GM18511 (cell line): ENCODE data around the gene GLRX3.
"Not testable (repeated sequence)": the region's sequence is repeated elsewhere in the genome, so short reads cannot be mapped to it uniquely, and the experiment has no call there.

Experiments used
- ATAC-seq: cut with Tn5 transposase; IDR thresholded peaks from one replicate; pipeline ENCODE4 v1.9.1; 2021; ENCODE audit warnings: mild to moderate bottlenecking, moderate library complexity; ENCODE audit not compliant: unreplicated experiment

GLRX3 gene

DNA sequence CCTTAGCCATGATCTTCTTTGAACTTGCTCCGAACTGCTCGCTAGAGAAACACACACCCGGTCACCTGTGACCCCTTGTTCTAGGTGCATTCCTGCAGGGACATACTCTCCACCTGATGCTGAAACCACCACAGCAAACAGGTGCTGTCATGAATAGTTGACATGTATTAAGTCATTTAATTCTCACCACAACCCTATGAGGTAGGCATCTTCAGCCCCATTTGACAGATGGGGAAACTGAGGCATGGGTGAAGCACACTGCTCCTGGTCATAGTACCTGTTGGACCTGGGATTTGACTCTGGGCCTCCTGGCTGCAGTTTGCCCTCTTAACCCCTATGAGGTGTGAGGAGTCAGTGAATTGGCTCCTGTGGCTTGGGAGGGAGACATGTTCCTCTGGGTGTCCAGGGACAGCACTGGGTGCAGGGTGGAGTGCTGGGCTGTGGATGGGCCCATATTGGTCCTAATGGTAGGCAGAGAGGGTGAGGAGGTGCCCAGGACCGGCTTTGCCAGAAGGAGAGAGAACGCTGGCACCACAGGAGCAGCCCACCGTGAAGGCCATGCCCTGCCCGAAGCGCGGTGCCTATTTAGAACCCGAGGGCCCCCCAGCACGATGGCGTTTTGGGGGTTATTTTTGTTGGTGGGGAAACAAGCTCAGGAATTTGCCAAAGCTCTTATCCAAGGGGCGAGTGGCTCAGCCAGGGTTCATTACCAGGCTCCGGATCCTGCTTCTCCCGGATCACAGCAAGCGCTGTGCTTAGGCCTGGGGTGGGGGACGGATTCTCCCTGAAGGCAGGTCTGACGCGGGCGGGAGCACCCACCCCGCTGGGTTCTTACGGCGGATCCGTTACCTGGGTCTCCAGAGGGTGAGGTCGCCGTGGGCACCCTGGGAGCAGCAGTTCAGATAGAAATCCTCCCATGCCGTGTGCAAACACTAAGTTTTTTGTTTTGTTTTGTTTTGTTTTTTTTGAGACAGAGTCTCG is 52.3 kb downstream of the GLRX3 start:
- no peak for ATAC-seq

DNA sequence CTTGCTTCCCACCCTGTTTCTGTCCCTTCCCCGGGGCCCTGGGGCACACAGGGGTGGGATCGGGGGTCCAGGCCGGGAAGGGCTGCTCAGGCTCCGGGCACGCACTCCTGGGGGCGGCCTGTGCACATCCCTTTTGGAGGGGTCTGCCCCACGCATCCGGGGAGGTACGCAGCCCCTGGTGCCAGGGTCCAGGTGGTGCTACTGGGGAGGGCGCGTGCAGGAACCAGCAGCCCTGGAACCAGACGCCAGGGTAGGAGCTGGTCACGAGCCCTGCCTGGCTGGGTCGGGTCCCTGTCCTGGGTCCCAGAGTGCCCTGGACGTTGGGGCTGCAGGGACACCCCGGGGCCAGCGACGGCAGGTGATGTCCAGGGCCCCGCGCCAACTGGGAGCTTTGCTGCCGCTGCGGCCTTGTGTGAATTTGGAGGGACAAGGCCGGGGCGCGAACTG is 53.4 kb downstream of the GLRX3 start:
- no peak for ATAC-seq

DNA sequence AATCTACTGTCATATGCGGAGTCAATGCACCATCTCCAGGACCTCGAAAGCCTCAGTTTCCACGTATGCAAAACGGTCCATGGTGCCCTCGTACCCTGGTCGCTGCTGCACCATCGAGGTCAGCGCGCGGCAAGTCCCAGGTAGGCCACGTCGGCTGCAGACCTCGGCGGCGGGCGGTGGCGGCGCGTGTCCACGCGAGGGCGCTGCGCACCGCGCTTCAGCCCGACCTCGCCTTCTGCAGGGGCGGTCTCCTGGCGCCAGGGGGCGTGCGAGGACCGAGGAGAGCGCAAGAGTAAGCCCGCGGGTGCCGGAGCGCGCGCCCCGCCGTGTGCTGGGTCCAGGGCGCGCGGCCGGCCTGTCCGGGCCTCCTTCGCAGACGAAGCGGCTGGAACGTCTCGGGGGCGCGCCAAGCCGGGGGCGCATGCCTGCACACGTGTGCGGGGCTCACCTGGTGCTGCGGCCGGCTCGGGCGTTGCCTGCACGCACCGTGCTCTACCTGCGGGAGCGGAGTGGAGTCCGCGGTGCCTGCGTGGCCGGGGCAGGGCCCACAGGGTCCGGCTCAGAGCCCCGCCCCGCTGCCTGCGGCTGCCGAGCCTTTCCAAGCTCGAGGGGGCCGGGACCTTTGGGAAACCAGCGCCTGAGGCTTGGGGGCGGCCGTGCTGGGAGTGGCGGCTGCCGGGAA is 54.0 kb downstream of the GLRX3 start:
- ATAC-seq, result peak; percentile 93

DNA sequence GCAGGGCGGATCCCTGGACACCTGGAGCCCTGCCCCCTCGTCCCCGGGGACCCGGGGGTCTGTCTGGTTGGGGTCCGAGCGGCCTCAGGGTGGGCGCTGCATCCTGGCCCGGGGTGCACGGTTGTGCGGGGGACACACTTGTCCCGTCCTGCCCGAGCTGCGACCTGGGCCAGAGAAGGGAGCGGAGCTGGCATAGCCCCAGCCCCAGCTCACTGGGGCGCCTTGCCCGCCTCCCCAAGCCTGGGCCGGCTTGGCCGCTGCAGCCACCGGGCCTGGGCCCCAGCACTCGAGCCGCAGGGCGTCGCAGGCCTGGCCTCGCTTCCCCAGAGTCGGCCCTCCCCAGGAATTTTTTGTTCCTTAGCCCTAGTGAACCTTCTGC is 54.5 kb downstream of the GLRX3 start:
- no peak for ATAC-seq

DNA sequence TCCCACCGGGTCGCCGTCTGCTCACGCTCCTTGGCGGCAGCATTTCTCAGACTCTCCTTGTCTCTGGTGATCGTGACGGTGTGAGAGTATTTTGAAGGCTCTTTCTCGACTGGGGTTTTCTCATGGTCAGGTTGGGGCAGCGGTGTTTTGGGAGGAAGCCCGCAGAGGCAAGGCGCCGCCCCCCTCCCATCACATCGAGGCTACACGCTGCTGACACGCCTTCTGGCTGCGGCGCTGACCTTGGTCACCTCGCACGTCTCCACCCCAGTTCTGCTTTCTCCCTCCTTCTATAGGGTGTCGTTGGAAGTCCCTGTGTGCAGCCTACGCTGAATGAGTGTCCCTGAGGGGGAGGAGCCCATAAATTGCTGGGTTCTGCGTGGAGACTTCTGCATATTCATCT is 55.2 kb downstream of the GLRX3 start:
- ATAC-seq, result no peak

- no peak for ATAC-seq
Measured at GRCh38 chr10:130192276-130192848, 56.2 kb downstream of the GLRX3 start.

- ATAC-seq, result no peak
Measured at GRCh38 chr10:130193033-130193432, 56.8 kb downstream of the GLRX3 start.

- ATAC-seq, result no peak
Measured at GRCh38 chr10:130193493-130194193, 57.5 kb downstream of the GLRX3 start.

DNA sequence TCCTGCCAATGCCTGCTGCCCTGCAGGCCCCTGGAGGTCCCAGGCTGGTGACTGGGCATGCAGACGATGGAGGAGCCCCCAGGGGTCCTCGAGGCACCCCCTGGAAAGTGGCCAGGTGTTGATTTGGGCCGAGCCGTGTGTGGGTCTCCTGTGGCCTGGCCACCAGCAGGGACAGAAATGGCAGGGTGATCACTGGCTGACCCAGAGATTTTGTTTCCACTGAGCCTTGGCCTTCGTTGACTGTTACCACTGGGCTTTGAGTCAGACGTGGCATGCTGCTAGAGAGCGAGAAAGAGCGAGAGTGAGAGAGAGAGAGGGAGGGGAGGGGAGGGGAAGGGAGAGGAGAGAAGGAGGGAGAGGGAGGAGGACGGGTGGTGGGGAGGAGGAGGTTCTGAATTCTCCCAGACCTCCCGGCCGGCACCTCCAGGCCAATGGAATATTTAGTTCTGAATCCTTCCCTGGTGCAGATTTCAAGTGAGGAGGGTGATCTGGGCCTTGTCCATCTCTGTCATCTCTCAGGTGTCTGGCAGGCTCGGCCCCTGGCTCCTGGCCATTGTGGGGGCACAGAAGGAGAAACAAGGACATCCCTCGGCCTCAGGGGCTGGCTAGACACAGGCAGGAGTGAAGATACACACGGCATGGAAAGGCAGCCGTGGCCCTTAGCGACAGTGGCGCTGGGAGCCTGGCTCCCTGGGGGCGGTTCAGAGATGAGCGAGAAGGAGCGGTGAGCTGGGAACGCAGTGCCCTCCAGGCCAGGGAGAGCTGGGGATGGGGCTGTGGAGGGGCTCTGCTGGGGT is 58.2 kb downstream of the GLRX3 start:
- no peak for ATAC-seq

- no peak for ATAC-seq
Measured at GRCh38 chr10:130194991-130195645, 58.9 kb downstream of the GLRX3 start.

DNA sequence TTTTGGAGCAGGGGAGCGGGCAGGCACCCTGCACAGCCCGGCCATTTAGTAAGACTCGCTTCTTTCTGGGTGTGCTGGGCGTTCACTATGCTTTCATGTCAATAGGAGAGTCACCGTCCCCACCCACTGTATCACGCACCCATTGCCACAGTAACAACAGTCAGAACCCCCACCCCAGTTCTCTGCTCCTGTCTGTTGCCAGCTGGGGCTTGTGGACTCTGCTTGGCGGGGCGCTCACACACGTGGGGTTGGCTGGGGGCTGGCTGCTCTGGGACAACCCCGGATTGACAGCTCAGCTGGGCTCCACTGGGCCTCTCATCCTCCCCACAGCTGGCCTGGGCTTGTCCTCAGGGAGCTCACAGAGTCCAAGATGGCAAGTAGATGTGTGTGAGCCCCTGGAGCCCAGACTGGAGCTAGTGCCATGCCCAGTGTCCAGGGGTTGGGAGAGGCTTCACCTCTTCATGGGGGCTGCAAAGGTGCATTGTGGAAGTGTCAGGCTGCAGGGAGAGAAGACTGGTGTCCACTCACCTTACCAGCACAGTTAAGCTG is 59.6 kb downstream of the GLRX3 start:
- ATAC-seq, result no peak

- ATAC-seq, result no peak
Measured at GRCh38 chr10:130196511-130197487, 60.6 kb downstream of the GLRX3 start.

GRCh38 chr10:130198651-130199050 is 62.5 kb downstream of the GLRX3 start:
- ATAC-seq, result no peak

DNA sequence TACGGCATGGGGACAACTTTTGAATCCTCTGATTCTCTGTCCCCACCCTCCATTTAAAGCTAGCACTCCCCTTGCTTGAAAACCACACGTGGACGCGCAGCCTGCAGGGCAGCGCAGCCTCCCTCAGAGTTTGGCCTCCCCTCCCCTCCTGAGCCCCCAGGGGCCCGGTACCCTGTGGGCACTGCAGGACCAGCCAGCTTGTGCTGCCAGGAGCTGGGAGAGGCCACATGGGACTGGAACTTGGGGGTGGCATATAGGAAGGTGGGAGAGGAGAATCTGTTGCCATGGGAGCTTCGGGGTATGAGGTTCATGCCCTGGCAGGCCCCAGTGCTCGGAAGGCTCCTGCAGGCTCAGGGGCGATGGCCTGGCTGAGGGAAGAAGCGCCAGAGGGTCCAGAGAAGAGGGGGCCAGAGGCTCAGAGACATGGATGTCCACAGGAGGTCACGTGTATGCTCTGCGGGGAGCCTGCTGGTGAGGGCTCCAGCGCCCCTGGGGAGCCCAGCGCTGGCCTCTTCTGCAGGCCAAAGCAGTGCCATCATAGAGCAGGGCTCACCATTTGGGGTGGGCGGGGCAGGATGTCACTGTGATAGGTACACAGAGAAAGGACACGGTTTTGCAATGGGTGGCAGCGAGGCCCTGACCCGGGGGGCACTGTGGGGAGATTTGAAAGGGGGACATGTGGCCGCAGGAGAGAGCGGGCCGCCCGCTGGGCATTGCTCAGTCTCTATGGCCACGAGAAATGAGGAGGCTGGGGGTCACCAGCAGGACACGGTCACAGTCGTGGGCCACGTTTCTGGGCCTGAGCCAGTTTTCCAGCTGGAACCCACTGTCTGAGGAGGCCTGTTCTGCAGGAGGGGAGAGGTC is 64.2 kb downstream of the GLRX3 start:
- no peak for ATAC-seq

- ATAC-seq, result no peak
Measured at GRCh38 chr10:130201043-130201380, 64.8 kb downstream of the GLRX3 start.

DNA sequence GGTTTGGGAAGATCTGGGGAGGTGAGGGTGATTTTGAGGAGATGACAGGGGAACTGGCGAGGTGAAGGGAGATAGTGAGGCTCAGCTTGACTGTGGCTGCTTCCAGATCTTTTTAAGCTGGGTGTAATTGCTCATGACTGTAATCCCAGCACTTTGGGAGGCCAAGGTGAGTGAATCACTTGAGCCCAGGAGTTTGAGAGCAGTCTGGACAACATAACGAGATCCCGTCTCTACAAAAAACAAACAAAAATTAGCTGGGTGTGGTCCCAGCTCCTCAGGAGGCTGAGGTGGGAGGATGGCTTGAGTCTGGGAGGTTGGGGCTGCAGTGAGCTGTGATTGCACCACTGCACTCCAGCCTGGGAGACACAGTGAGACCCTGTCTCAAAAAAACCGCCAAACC is 66.0 kb downstream of the GLRX3 start:
- not testable (repeated sequence) for ATAC-seq

- peak; percentile 51 for ATAC-seq
Measured at GRCh38 chr10:130202984-130203621, 66.9 kb downstream of the GLRX3 start.
